GM12878 (cell line): ENCODE measurements around the gene GYPC. TPM values are rescaled to one million over a fixed set of nuclear protein-coding genes. Genes with fewer than 3 reads are reported as not detected.

ENCODE experiments used
- ATAC-seq: fragments of 200-7000 bp; cut with Tn5 transposase; 3 replicates; pipeline ENCODE4 v1.9.1; 2020; ENCODE audit warnings: mild to moderate bottlenecking, moderate library complexity
- BruUV-seq: library from RNA; stranded (reverse); fragments of 400-500 nt; replicated peaks from 2 replicates; lab custom pipeline; 2021; lab: Mats Ljungman, UMichigan
- CTCF ChIA-PET: fragments of 300-600 bp; sonication (Branson Sonifier 250); formaldehyde crosslinking; extraction: SDS; loops from one replicate; lab custom pipeline; 2021; ENCODE audit warnings: inconsistent platforms; lab: Yijun Ruan, JAX
- POLR2A ChIA-PET: fragments of 350-600 bp; formaldehyde crosslinking; extraction: SDS; loops from one replicate; lab custom pipeline; 2021; ENCODE audit warnings: inconsistent platforms; lab: Charles Lee
- RAD21 ChIA-PET: fragments of 300-600 bp; sonication (Branson Sonifier 250); formaldehyde crosslinking; loops from one replicate; lab custom pipeline; 2023; ENCODE audit warnings: antibody characterized with exemption; ENCODE audit not compliant: unreplicated experiment; lab: Charles Lee
- SMC1A ChIA-PET: fragments of 300-600 bp; sonication (Branson Sonifier 250); formaldehyde crosslinking; loops from one replicate; lab custom pipeline; 2023; ENCODE audit not compliant: unreplicated experiment, uncharacterized antibody; lab: Charles Lee
- DNase-seq: peaks from one replicate; pipeline ENCODE4 v3.0.0-alpha.2; 2011; ENCODE audit warnings: low read depth, low spot score
- FAIRE-seq: peaks from 3 replicates; lab custom pipeline; 2011; peaks lifted over from hg19 to GRCh38; lab: Jason Lieb, UNC
- H2AFZ ChIP-seq: 2 replicates; pipeline ENCODE4 v1.6.0; 2011; ENCODE audit warnings: low read depth, low read length, control low read depth; ENCODE audit not compliant: control insufficient read depth
- H3K27ac ChIP-seq: 2 replicates; pipeline ENCODE4 v1.5.1; 2011; ENCODE audit warnings: control low read depth; ENCODE audit not compliant: control insufficient read depth, insufficient read depth
- H3K27me3 ChIP-seq, 2 experiments: replicated peaks in 1 of 2; 2 replicates each; pipeline versions ENCODE4 v1.6.0 to v1.6.1; 2011; ENCODE audit warnings: low read length in 1 of 2; ENCODE audit not compliant: control insufficient read depth in 2 of 2, insufficient read depth in 2 of 2
- H3K36me3 ChIP-seq, 2 experiments: 2 replicates each; pipeline ENCODE4 v1.5.1; 2011; ENCODE audit warnings: low read length in 1 of 2; ENCODE audit not compliant: control insufficient read depth in 2 of 2, insufficient read depth in 2 of 2
- H3K4me1 ChIP-seq: 2 replicates; pipeline ENCODE4 v1.6.1; 2011; ENCODE audit warnings: mild to moderate bottlenecking, low read length, moderate library complexity, mixed read lengths; ENCODE audit not compliant: control insufficient read depth, insufficient read depth
- H3K4me2 ChIP-seq: 2 replicates; pipeline ENCODE4 v1.6.0; 2011; ENCODE audit warnings: control low read depth; ENCODE audit not compliant: control insufficient read depth, insufficient read depth
- H3K4me3 ChIP-seq: fragments of 200-600 bp; sonication (generic); 2 replicates; pipeline ENCODE4 v1.5.1; 2016
- H3K79me2 ChIP-seq: 2 replicates; pipeline ENCODE4 v1.6.0; 2011; ENCODE audit warnings: low read length; ENCODE audit not compliant: control insufficient read depth, insufficient read depth
- H3K9ac ChIP-seq: 2 replicates; pipeline ENCODE4 v1.8.0; 2011; ENCODE audit warnings: low read length, control low read depth, mixed read lengths; ENCODE audit not compliant: control insufficient read depth, insufficient read depth
- H3K9me3 ChIP-seq: replicated peaks from 3 replicates; pipeline ENCODE4 v1.5.1; 2011; ENCODE audit warnings: mild to moderate bottlenecking, low read length; ENCODE audit not compliant: control insufficient read depth, insufficient read depth
- H4K20me1 ChIP-seq: 2 replicates; pipeline ENCODE4 v1.6.0; 2011; ENCODE audit not compliant: control insufficient read depth, insufficient read depth
- HDAC2 ChIP-seq: fragments of 200-600 bp; sonication (generic); IDR thresholded peaks from 2 replicates; pipeline ENCODE4 v1.6.1; 2017
- HDGF ChIP-seq: fragments of 450-650 bp; IDR thresholded peaks from 2 replicates; pipeline ENCODE4 v1.6.1; 2016; ENCODE audit warnings: antibody characterized with exemption
- NFXL1 ChIP-seq: fragments of 450-650 bp; IDR thresholded peaks from 2 replicates; pipeline ENCODE4 v1.6.1; 2017; ENCODE audit warnings: antibody characterized with exemption, mild to moderate bottlenecking, borderline replicate concordance
- RAD21 ChIP-seq: IDR thresholded peaks from 2 replicates; pipeline ENCODE4 v1.6.1; 2011; ENCODE audit warnings: mild to moderate bottlenecking, low read depth, low read length, moderate library complexity; ENCODE audit not compliant: insufficient read depth
- ZNF24 ChIP-seq: fragments of 450-650 bp; IDR thresholded peaks from 2 replicates; pipeline ENCODE4 v1.6.1; 2017; ENCODE audit warnings: antibody characterized with exemption, mild to moderate bottlenecking
- WGBS: methylation state at CpG from one replicate; pipeline ENCODE4 v1.1.6; 2016; ENCODE audit warnings: low lambda C conversion rate; ENCODE audit not compliant: insufficient replicate concordance, insufficient coverage; ENCODE audit errors: missing lambda C conversion rate; 5-methylcytosine and 5-hydroxymethylcytosine counted together
- in situ Hi-C: fragments of 300-500 bp; cut with MboI; formaldehyde crosslinking; loops from 9 replicates; pipeline ENCODE4 v1.14.3; 2018; ENCODE audit warnings: mixed read lengths
- intact Hi-C: fragments of 100-400 bp; cut with micrococcal nuclease; formaldehyde crosslinking; loops from one replicate; pipeline ENCODE4 v1.14.2; 2022; ENCODE audit not compliant: unreplicated experiment
- polyA plus RNA-seq, 11 experiments: library from polyadenylated mRNA; depleted of rRNA in 4 of 11; unstranded in 6 of 11; stranded (reverse) in 5 of 11; fragments of >200 nt; fragmentation: Nextera tagmentation in 4 of 11; fragmentation: Illumina TruSeq in 1 of 11; extraction: Ambion mirVana in 4 of 11; extraction: Trizol in 1 of 11; gene quantifications; 1 replicate in 1 of 11; 2 replicates in 10 of 11; pipeline versions ENCODE4 v1.2.1 to v1.2.3, GENCODE V29; 2011 to 2016; ENCODE audit warnings: inconsistent platforms in 2 of 11, missing spikeins in 2 of 11, low read depth in 1 of 11
- total RNA-seq, 4 experiments: library from RNA; depleted of rRNA in 3 of 4; stranded (reverse); fragments of >200 nt in 3 of 4; fragmentation: Illumina TruSeq in 1 of 4; extraction: Trizol in 1 of 4; gene quantifications; 2 replicates each; pipeline versions ENCODE4 v1.2.1 to v1.2.3, GENCODE V29; 2013 to 2021
- TF ChIP-seq, protein P1 (sequence below): fragments of 450-650 bp; formaldehyde crosslinking; IDR thresholded peaks from 2 replicates; pipeline ENCODE4 v1.4.0; 2020; ENCODE audit warnings: mild to moderate bottlenecking, moderate library complexity
- TF ChIP-seq, protein P2 (sequence below): fragments of 450-650 bp; IDR thresholded peaks from 2 replicates; pipeline ENCODE4 v1.6.1; 2017; ENCODE audit warnings: borderline replicate concordance
- TF ChIP-seq, protein P3 (sequence below): IDR thresholded peaks from 2 replicates; pipeline ENCODE4 v1.6.1; 2011; ENCODE audit warnings: borderline replicate concordance, low read depth, mild to moderate bottlenecking, moderate library complexity, low read length; ENCODE audit not compliant: insufficient read depth, poor library complexity, severe bottlenecking

Gene GYPC
- total and polyA plus RNA-seq, 10 of the 15 experiments (the other 5 are each of a cell fraction or from before 2014, with no cell fraction given) = 26.2 to 150 (median 81.4) TPM

DNA sequence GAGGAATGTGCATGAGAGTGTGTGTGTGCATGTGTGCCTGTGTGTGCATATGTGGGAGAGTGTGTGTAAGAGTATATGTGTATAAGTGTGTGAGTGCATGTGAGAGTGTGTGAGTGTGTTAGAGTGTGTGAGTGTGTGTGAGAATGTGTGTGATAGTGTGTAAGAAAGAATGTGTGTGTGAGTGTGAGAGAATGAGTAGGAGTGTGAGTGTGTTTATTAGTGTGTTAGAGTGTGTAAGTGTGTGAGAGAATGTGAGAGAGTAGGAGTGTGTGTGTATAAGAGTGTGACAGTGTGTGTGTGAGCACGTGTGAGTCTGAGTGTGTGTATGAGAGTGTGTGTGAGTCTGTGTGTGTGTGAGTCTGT is 21.2 kb downstream of the GYPC start:
- H2AFZ ChIP-seq = no peak overlapping the region
- ChIA-PET CTCF (no interaction called here), SMC1A (no interaction called here), RAD21 (no interaction called here), POLR2A (no interaction called here)
- no peak overlapping the region for H3K4me3 ChIP-seq
- no peak overlapping the region for H3K4me2 ChIP-seq
- DNase-seq = no peak
- TF ChIP-seq, protein P1, sequence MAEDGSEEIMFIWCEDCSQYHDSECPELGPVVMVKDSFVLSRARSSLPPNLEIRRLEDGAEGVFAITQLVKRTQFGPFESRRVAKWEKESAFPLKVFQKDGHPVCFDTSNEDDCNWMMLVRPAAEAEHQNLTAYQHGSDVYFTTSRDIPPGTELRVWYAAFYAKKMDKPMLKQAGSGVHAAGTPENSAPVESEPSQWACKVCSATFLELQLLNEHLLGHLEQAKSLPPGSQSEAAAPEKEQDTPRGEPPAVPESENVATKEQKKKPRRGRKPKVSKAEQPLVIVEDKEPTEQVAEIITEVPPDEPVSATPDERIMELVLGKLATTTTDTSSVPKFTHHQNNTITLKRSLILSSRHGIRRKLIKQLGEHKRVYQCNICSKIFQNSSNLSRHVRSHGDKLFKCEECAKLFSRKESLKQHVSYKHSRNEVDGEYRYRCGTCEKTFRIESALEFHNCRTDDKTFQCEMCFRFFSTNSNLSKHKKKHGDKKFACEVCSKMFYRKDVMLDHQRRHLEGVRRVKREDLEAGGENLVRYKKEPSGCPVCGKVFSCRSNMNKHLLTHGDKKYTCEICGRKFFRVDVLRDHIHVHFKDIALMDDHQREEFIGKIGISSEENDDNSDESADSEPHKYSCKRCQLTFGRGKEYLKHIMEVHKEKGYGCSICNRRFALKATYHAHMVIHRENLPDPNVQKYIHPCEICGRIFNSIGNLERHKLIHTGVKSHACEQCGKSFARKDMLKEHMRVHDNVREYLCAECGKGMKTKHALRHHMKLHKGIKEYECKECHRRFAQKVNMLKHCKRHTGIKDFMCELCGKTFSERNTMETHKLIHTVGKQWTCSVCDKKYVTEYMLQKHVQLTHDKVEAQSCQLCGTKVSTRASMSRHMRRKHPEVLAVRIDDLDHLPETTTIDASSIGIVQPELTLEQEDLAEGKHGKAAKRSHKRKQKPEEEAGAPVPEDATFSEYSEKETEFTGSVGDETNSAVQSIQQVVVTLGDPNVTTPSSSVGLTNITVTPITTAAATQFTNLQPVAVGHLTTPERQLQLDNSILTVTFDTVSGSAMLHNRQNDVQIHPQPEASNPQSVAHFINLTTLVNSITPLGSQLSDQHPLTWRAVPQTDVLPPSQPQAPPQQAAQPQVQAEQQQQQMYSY (CRISPR knock-in tag) = no peak
- TF ChIP-seq ZNF24 = no peak
- TF ChIP-seq HDAC2 = no peak
- TF ChIP-seq, protein P2, sequence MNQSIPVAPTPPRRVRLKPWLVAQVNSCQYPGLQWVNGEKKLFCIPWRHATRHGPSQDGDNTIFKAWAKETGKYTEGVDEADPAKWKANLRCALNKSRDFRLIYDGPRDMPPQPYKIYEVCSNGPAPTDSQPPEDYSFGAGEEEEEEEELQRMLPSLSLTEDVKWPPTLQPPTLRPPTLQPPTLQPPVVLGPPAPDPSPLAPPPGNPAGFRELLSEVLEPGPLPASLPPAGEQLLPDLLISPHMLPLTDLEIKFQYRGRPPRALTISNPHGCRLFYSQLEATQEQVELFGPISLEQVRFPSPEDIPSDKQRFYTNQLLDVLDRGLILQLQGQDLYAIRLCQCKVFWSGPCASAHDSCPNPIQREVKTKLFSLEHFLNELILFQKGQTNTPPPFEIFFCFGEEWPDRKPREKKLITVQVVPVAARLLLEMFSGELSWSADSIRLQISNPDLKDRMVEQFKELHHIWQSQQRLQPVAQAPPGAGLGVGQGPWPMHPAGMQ = 0 out of 2 replicates have a peak, but pooled peaks have one; percentile 15
- TF ChIP-seq, protein P3, sequence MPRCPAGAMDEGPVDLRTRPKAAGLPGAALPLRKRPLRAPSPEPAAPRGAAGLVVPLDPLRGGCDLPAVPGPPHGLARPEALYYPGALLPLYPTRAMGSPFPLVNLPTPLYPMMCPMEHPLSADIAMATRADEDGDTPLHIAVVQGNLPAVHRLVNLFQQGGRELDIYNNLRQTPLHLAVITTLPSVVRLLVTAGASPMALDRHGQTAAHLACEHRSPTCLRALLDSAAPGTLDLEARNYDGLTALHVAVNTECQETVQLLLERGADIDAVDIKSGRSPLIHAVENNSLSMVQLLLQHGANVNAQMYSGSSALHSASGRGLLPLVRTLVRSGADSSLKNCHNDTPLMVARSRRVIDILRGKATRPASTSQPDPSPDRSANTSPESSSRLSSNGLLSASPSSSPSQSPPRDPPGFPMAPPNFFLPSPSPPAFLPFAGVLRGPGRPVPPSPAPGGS = peak; percentile 76
- TF ChIP-seq HDGF = peak; percentile 63
- no peak for TF ChIP-seq RAD21
- TF ChIP-seq NFXL1 = no peak
- no TSS peak for BruUV-seq
- peaks cover 5% of the 10 kb centered on the region; the same call in 1 of the 3 replicates for H3K9me3 ChIP-seq
- no peak for ATAC-seq
- no peaks in the 10 kb centered on the region for H4K20me1 ChIP-seq
- H3K9ac ChIP-seq = no peak overlapping the region
- intact Hi-C loops (no loop called here), in situ Hi-C loops (no loop called here)
- no peaks in the 10 kb centered on the region for H3K27me3 ChIP-seq
- no peaks in the 10 kb centered on the region; the same call in 1 of the 2 replicates for H3K79me2 ChIP-seq
- H3K36me3 ChIP-seq = no peaks in the 10 kb centered on the region; a peak in 2 of 4 replicates
- WGBS = 93% methylated on average over 1 of the region's 1 CpG
- H3K4me1 ChIP-seq = no peaks in the 10 kb centered on the region
- FAIRE-seq = no peak
- no peak overlapping the region for H3K27ac ChIP-seq
